Heart left ventricle (tissue), 16 donors: ENCODE data around the gene NAALADL1. TPM values are rescaled to one million over a fixed set of nuclear protein-coding genes. Genes with fewer than 3 reads are reported as not detected.

Experiments used
- ATAC-seq, 4 donors: fragments of 200-7000 bp; cut with Tn5 transposase; one replicate each; pipeline ENCODE4 v1.9.1; 2020 to 2022; ENCODE audit warnings: moderate library complexity in 4 of 4, mild to moderate bottlenecking in 3 of 4, moderate number of reproducible peaks in 1 of 4
- DNase-seq, 5 donors: peaks; one replicate each; pipeline ENCODE4 v3.0.0-alpha.2; 2020
- H3K27ac ChIP-seq, 12 donors: fragments of 200-600 bp; sonication (generic) in 4 of 12; one replicate each; pipeline versions ENCODE4 v1.5.0 to v1.8.0; 2016 to 2022; ENCODE audit warnings: mild to moderate bottlenecking in 2 of 12
- H3K27me3 ChIP-seq, 9 donors: fragments of 200-600 bp; sonication (generic) in 2 of 9; one replicate each; pipeline versions ENCODE4 v1.5.1 to v1.8.0; 2016 to 2022; ENCODE audit warnings: mild to moderate bottlenecking in 3 of 9
- H3K36me3 ChIP-seq, 9 donors: fragments of 200-600 bp; sonication (generic) in 2 of 9; one replicate each; pipeline versions ENCODE4 v1.5.0 to v1.8.0; 2018 to 2022; ENCODE audit warnings: mild to moderate bottlenecking in 2 of 9
- H3K4me1 ChIP-seq, 12 donors: fragments of 200-600 bp; sonication (generic) in 4 of 12; one replicate each; pipeline versions ENCODE4 v1.5.0 to v1.8.0; 2016 to 2022; ENCODE audit warnings: mild to moderate bottlenecking in 3 of 12
- H3K4me3 ChIP-seq, 12 donors: fragments of 200-600 bp; sonication (generic) in 4 of 12; one replicate each; pipeline versions ENCODE4 v1.5.0 to v1.8.0; 2017 to 2022; ENCODE audit warnings: mild to moderate bottlenecking in 9 of 12, moderate library complexity in 4 of 12
- H3K9me3 ChIP-seq, 12 donors: fragments of 200-600 bp; sonication (generic) in 4 of 12; one replicate each; pipeline versions ENCODE4 v1.5.0 to v1.8.0; 2016 to 2022; ENCODE audit warnings: mild to moderate bottlenecking in 1 of 12
- POLR2A ChIP-seq, 2 donors: fragments of 450-650 bp; IDR thresholded peaks; one replicate each; pipeline ENCODE4 v1.6.1; 2017; ENCODE audit warnings: antibody characterized with exemption in 2 of 2, mild to moderate bottlenecking in 2 of 2, moderate library complexity in 2 of 2
- WGBS, 4 donors: extraction: QIAGEN DNeasy Blood & Tissue Kit in 2 of 4; methylation state at CpG; one replicate each; pipeline versions ENCODE4 v1.1.5 to v1.1.7; 2013 to 2018; 5-methylcytosine and 5-hydroxymethylcytosine counted together
- intact Hi-C, 10 donors: fragments of 100-400 bp; cut with DNase I; formaldehyde crosslinking; loops; one replicate each; pipeline versions ENCODE4 v1.11.1 to v1.14.2; 2022
- polyA plus RNA-seq, 2 donors: library from polyadenylated mRNA; stranded (reverse); fragments of 200-250 nt; gene quantifications; one replicate each; pipeline ENCODE4 v1.2.3, GENCODE V29; 2013
- total RNA-seq, 9 donors: library from RNA; depleted of rRNA in 2 of 9; stranded (reverse); fragments of >200 nt in 2 of 9; fragmentation: NEBNext Ultra II Directional in 3 of 9; extraction: Animal tissue kit (Norgen Biotek cat#: 25700) in 3 of 9; gene quantifications; one replicate each; pipeline versions ENCODE4 v1.1.0 to v1.2.4, GENCODE V29; 2016 to 2023
- TF ChIP-seq, protein P1 (sequence below), 12 donors: fragments of 200-600 bp; sonication (generic) in 4 of 12; IDR thresholded peaks; one replicate each; pipeline versions ENCODE4 v1.5.0 to v1.8.0; 2018 to 2022; ENCODE audit warnings: antibody characterized with exemption in 12 of 12, mild to moderate bottlenecking in 5 of 12
- donor health status: ischemic (EF 13 %, LVEDD 7.1; RV severe dilation, severe dysfunction).
- donor health status: healthy with polysubstance abuse.
- donor health status: DM: no; HTN: yes; CAD: no.
- donor health status: DM: no; HTN: no; CAD: no.
- donor health status: ischemic (EF 25% LVEDD 6.9; RV normal size, moderate dysfunction).
- donor health status: ischemic (EF 25% LVEDD 5.7; RV mildly dilated, moderate dysfunction).
- donor health status: healthy.
- donor health status: DM: yes; HTN: yes; CAD: no.
- donor health status: ischemic (EF 35%, LVEDD 5.7; RV mildly dilated, moderate dysfunction).
- donor health status: nonischemic (EF 11% LVEDD 7.7; RV severe dilation, severe dysfunction).
- donor health status: DM: yes; HTN: yes; CAD: no.
- donor health status: PGD.
- donor health status: ischemic (EF 29% LVEDD 5.4; RV normal size, mild dysfunction).
- donor health status: nonischemic (EF 23%, LVEDD 6.1; RV moderate dilation, normal function).

NAALADL1 gene
- total and polyA plus RNA-seq, 11 donors, result 2.6 to 7.4 (median 3.4) TPM

DNA sequence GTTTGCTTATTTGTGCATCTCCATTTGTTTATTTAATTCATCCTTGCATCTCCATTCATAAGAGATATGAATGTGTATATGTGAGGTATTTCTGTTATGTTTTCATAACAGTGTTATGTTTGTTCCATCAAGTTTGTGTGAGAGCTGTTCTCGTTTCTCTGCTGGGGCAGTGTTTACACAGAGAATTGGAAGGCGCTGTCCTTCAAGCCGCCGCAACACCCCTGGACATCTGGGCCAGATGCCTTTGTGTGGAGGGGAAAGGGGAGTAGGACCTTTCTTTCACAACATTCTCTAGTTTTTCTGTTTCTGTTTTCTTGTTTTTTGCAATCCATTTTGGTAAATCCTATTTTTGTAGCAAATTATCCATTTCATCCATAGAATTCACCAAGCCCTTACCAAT lies 46.3 kb upstream of the NAALADL1 start:
- peak overlapping the region; percentile 21 to 87 (median 76) for H3K27ac ChIP-seq
- ATAC-seq (peak in 2 of 4 donors; percentile 58 to 60), DNase-seq (peak in 1 of 5 donors; percentile 12)
- no peak for TF ChIP-seq POLR2A (IDR thresholded peaks at IDR 0.05)
- TF ChIP-seq, protein P1, sequence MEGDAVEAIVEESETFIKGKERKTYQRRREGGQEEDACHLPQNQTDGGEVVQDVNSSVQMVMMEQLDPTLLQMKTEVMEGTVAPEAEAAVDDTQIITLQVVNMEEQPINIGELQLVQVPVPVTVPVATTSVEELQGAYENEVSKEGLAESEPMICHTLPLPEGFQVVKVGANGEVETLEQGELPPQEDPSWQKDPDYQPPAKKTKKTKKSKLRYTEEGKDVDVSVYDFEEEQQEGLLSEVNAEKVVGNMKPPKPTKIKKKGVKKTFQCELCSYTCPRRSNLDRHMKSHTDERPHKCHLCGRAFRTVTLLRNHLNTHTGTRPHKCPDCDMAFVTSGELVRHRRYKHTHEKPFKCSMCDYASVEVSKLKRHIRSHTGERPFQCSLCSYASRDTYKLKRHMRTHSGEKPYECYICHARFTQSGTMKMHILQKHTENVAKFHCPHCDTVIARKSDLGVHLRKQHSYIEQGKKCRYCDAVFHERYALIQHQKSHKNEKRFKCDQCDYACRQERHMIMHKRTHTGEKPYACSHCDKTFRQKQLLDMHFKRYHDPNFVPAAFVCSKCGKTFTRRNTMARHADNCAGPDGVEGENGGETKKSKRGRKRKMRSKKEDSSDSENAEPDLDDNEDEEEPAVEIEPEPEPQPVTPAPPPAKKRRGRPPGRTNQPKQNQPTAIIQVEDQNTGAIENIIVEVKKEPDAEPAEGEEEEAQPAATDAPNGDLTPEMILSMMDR (IDR thresholded peaks at IDR 0.05), result no peak
- WGBS, 4 donors, result 46 to 65% (median 52%) methylated on average over 4 of the region's 4 CpGs
- H3K4me3 ChIP-seq, result no peak overlapping the region
- no peaks in the 10 kb centered on the region for H3K27me3 ChIP-seq
- intact Hi-C loops, result loop anchor here in 1 of 10 donors (10.0 kb wide), 1 partner anchor 190 kb away; the partner anchor contains the start of gene ATG2A
- H3K36me3 ChIP-seq, result peaks cover 0 to 43% (median 26%) of the 10 kb centered on the region in 9 donors
- peaks cover 0 to 50% (median 32%) of the 10 kb centered on the region in 12 donors for H3K4me1 ChIP-seq
- H3K9me3 ChIP-seq, result no peaks in the 10 kb centered on the region

DNA sequence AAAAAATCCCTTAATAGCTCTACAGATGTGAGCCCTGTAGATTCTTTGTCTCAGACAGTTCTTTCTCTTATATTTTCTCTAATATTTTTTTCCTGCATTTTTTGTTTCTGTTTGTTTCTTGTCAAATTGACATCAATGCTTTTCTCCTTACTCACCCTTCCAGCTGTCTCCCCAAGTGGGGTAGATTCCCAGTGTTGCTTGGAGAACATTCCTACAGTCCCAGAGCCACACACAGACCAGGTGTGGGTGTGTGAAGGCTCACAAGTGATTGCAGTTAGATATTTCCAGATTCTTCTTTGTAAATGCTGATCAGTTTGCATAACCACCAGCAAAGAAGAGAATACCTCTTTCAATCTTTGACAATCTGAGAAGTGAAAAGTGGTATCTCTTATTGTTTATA lies 45.1 kb upstream of the NAALADL1 start:
- ATAC-seq (no peak), DNase-seq (no peak)
- Histone ChIP-seq H3K9me3 (no peaks in the 10 kb centered on the region), H3K27ac (peak overlapping the region; percentile 21 to 87 (median 76)), H3K27me3 (no peaks in the 10 kb centered on the region), H3K36me3 (peaks cover 0 to 39% (median 19%) of the 10 kb centered on the region in 9 donors), H3K4me1 (peaks cover 0 to 50% (median 32%) of the 10 kb centered on the region in 12 donors), H3K4me3 (no peak overlapping the region)
- intact Hi-C loops, result loop anchor here in 1 of 10 donors (10.0 kb wide), 1 partner anchor 189 kb away; the partner anchor contains the start of gene ATG2A
- TF ChIP-seq POLR2A (IDR thresholded peaks at IDR 0.05), result no peak
- TF ChIP-seq, protein P1 (IDR thresholded peaks at IDR 0.05), result no peak

DNA sequence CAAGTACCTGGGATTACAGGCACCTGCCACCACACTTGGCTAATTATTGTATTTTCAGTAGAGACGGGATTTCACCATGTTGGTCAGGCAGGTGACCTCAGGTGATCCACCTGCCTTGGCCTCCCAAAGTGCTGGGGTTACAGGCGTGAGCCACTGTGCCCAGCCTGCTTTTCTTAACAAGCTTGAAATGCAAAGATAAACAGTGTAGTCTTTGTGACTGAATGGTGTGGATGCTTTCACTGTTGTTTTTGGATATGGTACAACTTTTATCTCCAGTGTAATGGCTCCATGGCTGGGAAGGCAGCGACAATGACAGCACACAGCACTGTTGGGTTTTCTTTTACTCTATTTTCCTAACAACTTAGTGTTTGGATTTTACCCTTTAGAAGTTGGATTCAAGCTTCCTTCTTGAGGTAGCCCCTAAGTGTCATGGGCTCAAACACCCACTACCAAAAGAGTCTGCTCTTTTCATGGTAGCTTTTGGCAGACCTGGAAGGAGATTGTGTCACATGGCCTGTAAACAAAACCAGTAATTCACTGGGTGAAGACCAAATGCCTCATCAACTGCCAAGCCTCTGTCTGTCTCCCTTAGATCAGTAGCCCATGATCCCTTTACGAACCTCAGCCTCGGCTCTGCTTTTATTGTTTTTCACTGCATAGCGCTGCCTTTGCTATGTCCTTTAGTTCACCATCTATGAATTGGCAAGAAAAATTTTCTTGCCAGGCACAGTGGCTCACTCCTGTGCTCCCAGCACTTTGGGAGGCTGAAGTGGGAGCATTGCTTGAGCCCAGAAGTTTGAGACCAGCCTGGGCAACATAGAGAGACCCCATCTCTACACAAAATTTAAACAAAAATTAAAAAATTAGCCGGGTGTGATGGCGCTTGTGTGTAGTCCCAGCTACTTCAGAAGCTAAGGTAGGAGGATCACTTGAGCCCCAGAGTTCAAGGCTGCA lies 44.1 kb upstream of the NAALADL1 start:
- intact Hi-C loops, result loop anchor here in 1 of 10 donors (10.0 kb wide), 1 partner anchor 188 kb away; the partner anchor contains the start of gene ATG2A
- Histone ChIP-seq H3K36me3 (peaks cover 0 to 40% (median 16%) of the 10 kb centered on the region in 9 donors), H3K27ac (peak overlapping the region; percentile 48 to 87 (median 76)), H3K4me3 (peak overlapping the region in 1 of 12 donors; percentile 2), H3K27me3 (no peaks in the 10 kb centered on the region), H3K4me1 (peaks cover 0 to 57% (median 36%) of the 10 kb centered on the region in 12 donors), H3K9me3 (no peaks in the 10 kb centered on the region)
- ATAC-seq, result peak; percentile 62 to 75 (median 69)
- TF ChIP-seq, protein P1 (IDR thresholded peaks at IDR 0.05), result no peak
- TF ChIP-seq POLR2A (IDR thresholded peaks at IDR 0.05), result no peak
- DNase-seq, result peak in 1 of 5 donors; percentile 21
- 48 to 60% (median 54%) methylated on average over 7 to 8 of the region's 8 CpGs for WGBS, 4 donors
